Subcutaneous abdominal adipose tissue (tissue), 5 donors: ENCODE results near the gene CXCL11.
A peak's percentile ranks its signal among the peaks of the same experiment; 100 is the strongest.

Source experiments
- H3K27ac ChIP-seq: one replicate; pipeline ENCODE4 v1.7.0; 2013; ENCODE audit warnings: low read depth, mild to moderate bottlenecking, inconsistent platforms, low read length, moderate library complexity
- H3K27me3 ChIP-seq, 5 donors: one replicate each; pipeline ENCODE4 v1.7.0; 2013; ENCODE audit warnings: low read length in 5 of 5, inconsistent platforms in 1 of 5; ENCODE audit not compliant: control insufficient read depth in 5 of 5, insufficient read depth in 4 of 5
- H3K36me3 ChIP-seq, 5 donors: one replicate each; pipeline ENCODE4 v1.7.0; 2013; ENCODE audit warnings: low read length in 5 of 5; ENCODE audit not compliant: control insufficient read depth in 5 of 5, insufficient read depth in 5 of 5
- H3K4me1 ChIP-seq, 5 donors: one replicate each; pipeline ENCODE4 v1.7.0; 2013; ENCODE audit warnings: low read length in 5 of 5, mild to moderate bottlenecking in 3 of 5, moderate library complexity in 1 of 5; ENCODE audit not compliant: control insufficient read depth in 5 of 5, insufficient read depth in 5 of 5
- H3K4me3 ChIP-seq, 5 donors: one replicate each; pipeline ENCODE4 v1.7.0; 2013; ENCODE audit warnings: low read length in 5 of 5, low read depth in 1 of 5
- H3K9ac ChIP-seq, 5 donors: one replicate each; pipeline ENCODE4 v1.7.0; 2013; ENCODE audit warnings: low read length in 5 of 5, mild to moderate bottlenecking in 4 of 5, moderate library complexity in 3 of 5
- H3K9me3 ChIP-seq, 5 donors: one replicate each; pipeline ENCODE4 v1.7.0; 2013; ENCODE audit warnings: low read length in 5 of 5; ENCODE audit not compliant: control insufficient read depth in 5 of 5
- donor health status: healthy.
- donor health status: healthy.
- donor health status: healthy.
- donor health status: healthy.
- donor health status: healthy.

Gene CXCL11

DNA sequence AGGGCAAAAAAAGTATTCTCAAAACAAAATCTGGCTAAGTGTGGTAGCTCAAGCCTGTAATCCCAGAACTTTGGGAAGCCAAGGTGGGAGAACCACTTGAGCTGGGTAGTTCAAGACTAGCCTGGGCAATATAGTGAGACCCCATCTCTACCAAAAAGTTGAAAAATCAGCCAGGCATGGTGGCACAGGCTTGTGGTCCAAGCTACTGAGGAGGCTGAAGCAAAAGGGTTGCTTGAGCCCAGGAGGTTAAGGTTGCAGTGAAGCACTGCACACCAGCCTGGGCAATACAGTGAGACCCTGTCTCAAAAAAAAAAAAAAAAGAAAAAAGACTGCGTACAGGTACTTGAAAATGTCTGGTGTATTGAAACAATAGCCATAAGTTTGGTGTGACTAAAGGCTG, 43.4 kb downstream of the CXCL11 start:
- Histone ChIP-seq H3K27ac (no peak overlapping the region), H3K9me3 (no peaks in the 10 kb centered on the region), H3K36me3 (no peaks in the 10 kb centered on the region), H3K4me1 (peaks cover 0 to 30% (median 25%) of the 10 kb centered on the region in 5 donors), H3K9ac (no peak overlapping the region), H3K27me3 (no peaks in the 10 kb centered on the region), H3K4me3 (no peak overlapping the region)

DNA sequence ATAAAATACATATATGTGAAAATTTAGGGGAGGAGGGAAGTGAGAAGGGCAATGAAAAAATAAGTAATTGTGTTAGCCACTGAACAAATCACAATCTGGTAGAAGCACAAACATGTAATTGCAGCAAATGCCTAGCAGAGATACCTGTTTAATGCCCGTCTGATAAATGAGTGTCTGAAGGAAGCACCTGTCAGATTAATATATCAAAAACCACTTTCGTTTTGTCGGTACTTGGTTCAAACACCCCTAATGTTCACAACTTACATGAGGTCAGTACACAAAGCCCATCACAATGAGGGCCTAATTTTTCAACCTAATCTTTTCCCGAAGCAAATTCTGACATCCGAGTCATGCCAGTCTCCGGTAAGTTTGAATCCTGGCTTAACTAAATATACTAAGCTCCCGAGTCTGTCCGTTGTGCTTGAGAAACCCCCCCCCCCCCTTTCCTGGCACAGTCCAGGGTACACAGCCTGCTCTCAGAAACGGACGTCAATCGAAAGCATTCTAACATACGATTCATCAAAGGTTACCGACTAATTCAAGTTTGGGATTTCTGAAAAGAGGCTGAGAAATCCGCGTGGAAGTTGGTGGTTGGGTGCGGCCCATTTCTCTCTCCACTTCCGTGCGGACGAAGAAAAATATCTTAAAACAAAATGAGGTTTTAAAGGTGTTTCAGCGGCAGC, 45.9 kb downstream of the CXCL11 start:
- H3K9ac ChIP-seq, result peak overlapping the region; percentile 70 to 92 (median 88)
- no peaks in the 10 kb centered on the region for H3K9me3 ChIP-seq
- H3K4me1 ChIP-seq, result peaks cover 0 to 30% (median 25%) of the 10 kb centered on the region in 5 donors
- no peaks in the 10 kb centered on the region for H3K27me3 ChIP-seq
- no peaks in the 10 kb centered on the region for H3K36me3 ChIP-seq
- peak overlapping the region; percentile 88 to 92 (median 91) for H3K4me3 ChIP-seq
- peak overlapping the region; percentile 51 for H3K27ac ChIP-seq

DNA sequence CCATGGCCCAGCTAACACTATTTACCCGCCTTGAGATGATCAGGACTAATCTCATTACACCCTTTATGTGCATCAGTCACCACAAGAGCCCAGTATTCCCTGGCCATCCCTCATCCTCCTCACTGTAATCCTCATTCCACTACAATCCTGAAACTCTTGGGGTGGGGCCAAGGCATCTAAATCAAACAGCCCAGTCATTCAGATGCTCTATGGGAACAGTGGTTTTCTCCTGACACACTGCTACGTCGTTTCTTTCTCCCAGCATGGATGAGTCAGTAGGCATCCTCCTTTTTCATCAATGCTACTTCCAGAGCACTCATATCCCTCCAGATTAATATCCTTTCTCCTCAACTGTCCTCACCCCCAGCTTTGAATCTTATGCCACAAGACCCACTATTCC, 50.8 kb downstream of the CXCL11 start:
- peaks cover 0 to 21% (median 17%) of the 10 kb centered on the region in 5 donors for H3K4me1 ChIP-seq

More for the DNA sequence above, 50.8 kb downstream of the CXCL11 start:
- peaks cover 9 to 21% (median 17%) of the 10 kb centered on the region in 5 donors for H3K36me3 ChIP-seq
- no peaks in the 10 kb centered on the region for H3K27me3 ChIP-seq
- H3K27ac ChIP-seq, result no peak overlapping the region
- no peaks in the 10 kb centered on the region for H3K9me3 ChIP-seq
- no peak overlapping the region for H3K4me3 ChIP-seq
- H3K9ac ChIP-seq, result no peak overlapping the region
